ENCODE data around the gene PPP1CC.

GRCh38 chr12:110739894-110740293, 2.8 kb downstream of the PPP1CC start:
- TF ChIP-seq SP1 (CRISPR knock-in tag; conservative IDR thresholded peaks at IDR 0.05), result no peak
- no peak for TF ChIP-seq RELA (CRISPR knock-in tag; IDR thresholded peaks at IDR 0.05; ENCODE audit: borderline replicate concordance)
- TF ChIP-seq SMAD4 (CRISPR knock-in tag; IDR thresholded peaks at IDR 0.05), result no peak
- TF ChIP-seq, protein P1, sequence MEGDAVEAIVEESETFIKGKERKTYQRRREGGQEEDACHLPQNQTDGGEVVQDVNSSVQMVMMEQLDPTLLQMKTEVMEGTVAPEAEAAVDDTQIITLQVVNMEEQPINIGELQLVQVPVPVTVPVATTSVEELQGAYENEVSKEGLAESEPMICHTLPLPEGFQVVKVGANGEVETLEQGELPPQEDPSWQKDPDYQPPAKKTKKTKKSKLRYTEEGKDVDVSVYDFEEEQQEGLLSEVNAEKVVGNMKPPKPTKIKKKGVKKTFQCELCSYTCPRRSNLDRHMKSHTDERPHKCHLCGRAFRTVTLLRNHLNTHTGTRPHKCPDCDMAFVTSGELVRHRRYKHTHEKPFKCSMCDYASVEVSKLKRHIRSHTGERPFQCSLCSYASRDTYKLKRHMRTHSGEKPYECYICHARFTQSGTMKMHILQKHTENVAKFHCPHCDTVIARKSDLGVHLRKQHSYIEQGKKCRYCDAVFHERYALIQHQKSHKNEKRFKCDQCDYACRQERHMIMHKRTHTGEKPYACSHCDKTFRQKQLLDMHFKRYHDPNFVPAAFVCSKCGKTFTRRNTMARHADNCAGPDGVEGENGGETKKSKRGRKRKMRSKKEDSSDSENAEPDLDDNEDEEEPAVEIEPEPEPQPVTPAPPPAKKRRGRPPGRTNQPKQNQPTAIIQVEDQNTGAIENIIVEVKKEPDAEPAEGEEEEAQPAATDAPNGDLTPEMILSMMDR (IDR thresholded peaks at IDR 0.05), result no peak
- TF ChIP-seq CREM (CRISPR knock-in tag; IDR thresholded peaks at IDR 0.05), result no peak
- TF ChIP-seq, protein P2, sequence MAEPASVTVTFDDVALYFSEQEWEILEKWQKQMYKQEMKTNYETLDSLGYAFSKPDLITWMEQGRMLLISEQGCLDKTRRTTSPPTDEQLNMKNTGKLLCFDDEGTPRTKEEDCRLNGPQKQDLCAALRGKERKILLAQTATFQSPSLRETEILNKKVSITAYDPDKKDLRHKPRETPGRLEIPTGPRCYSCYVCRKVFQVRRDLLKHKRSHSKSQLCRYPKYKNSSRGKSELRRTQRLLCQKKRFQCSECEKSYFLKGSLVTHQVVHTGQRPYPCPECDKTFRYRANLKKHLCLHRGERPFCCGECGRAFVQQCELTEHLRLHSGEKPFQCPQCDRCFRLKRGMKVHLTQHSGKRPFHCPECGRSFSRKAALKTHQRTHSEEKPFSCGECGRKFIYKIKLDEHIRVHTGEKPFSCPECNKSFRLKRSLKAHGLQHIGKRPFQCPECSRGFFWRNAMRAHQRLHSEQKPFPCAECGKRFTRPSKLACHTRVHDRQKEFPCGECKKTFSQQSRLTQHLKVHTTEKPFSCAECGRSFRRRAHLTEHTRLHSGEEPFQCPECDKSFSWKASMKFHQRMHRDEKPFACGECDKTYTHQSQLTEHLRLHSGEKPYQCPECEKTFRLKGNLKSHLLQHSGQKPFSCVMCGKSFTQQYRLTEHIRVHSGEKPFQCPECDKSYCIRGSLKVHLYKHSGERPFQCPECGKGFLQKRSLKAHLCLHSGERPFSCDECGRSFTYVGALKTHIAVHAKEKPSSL (CRISPR knock-in tag; conservative IDR thresholded peaks at IDR 0.05), result no peak
- TF ChIP-seq, protein P3, sequence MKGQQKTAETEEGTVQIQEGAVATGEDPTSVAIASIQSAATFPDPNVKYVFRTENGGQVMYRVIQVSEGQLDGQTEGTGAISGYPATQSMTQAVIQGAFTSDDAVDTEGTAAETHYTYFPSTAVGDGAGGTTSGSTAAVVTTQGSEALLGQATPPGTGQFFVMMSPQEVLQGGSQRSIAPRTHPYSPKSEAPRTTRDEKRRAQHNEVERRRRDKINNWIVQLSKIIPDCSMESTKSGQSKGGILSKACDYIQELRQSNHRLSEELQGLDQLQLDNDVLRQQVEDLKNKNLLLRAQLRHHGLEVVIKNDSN (CRISPR knock-in tag; IDR thresholded peaks at IDR 0.05), result no peak
- TF ChIP-seq FOXP4 (CRISPR knock-in tag; IDR thresholded peaks at IDR 0.05), result no peak
- TF ChIP-seq ZNF263 (CRISPR knock-in tag; IDR thresholded peaks at IDR 0.05; ENCODE audit: low read depth), result no peak
- TF ChIP-seq NR1H2 (CRISPR knock-in tag; IDR thresholded peaks at IDR 0.05), result no peak
- TF ChIP-seq ZNF138 (CRISPR knock-in tag; conservative IDR thresholded peaks at IDR 0.05), result no peak
- TF ChIP-seq ATF2 (CRISPR knock-in tag; IDR thresholded peaks at IDR 0.05; ENCODE audit: borderline replicate concordance, low read depth), result no peak
